ENCODE measurements around the gene ZNF77.
"Not testable (repeated sequence)": the region's sequence is repeated elsewhere in the genome, so short reads cannot be mapped to it uniquely, and the experiment has no call there.

- not testable (repeated sequence) for TF ChIP-seq CTCF, POLR2A, POLR2AphosphoS5 (IDR thresholded peaks at IDR 0.05)
Measured at GRCh38 chr19:2935863-2936262, 8.9 kb downstream of the ZNF77 start.
